ENCODE results near the gene CD80. TPM values are rescaled to one million over a fixed set of nuclear protein-coding genes. Genes with fewer than 3 reads are reported as not detected.
A peak's percentile ranks its signal among the peaks of the same experiment; 100 is the strongest.

Gene CD80
- total and polyA plus RNA-seq, 4 donors, result 0.89 to 8.6 (median 4.2) TPM

- DNase-seq (no peak), ATAC-seq (ENCODE audit: insufficient read depth, low FRiP score) (no peak)
- H3K4me3 ChIP-seq, result no peak overlapping the region
- peaks cover 0 to 4% (median 0%) of the 10 kb centered on the region in 5 donors for H3K4me1 ChIP-seq (ENCODE audit: control insufficient read depth in 5 of 5, insufficient read depth in 5 of 5, low read length in 5 of 5)
- peaks cover 11 to 37% (median 19%) of the 10 kb centered on the region in 4 donors for H3K36me3 ChIP-seq (ENCODE audit: control insufficient read depth in 4 of 4, insufficient read depth in 4 of 4, low read length in 4 of 4)
- no peak overlapping the region for H3K27ac ChIP-seq (ENCODE audit: low read depth in 1 of 2, low read length in 1 of 2)
- H3K9me3 ChIP-seq (ENCODE audit: control insufficient read depth in 4 of 4, insufficient read depth in 3 of 4, low read length in 3 of 4), result no peaks in the 10 kb centered on the region
- TF ChIP-seq, protein P1, sequence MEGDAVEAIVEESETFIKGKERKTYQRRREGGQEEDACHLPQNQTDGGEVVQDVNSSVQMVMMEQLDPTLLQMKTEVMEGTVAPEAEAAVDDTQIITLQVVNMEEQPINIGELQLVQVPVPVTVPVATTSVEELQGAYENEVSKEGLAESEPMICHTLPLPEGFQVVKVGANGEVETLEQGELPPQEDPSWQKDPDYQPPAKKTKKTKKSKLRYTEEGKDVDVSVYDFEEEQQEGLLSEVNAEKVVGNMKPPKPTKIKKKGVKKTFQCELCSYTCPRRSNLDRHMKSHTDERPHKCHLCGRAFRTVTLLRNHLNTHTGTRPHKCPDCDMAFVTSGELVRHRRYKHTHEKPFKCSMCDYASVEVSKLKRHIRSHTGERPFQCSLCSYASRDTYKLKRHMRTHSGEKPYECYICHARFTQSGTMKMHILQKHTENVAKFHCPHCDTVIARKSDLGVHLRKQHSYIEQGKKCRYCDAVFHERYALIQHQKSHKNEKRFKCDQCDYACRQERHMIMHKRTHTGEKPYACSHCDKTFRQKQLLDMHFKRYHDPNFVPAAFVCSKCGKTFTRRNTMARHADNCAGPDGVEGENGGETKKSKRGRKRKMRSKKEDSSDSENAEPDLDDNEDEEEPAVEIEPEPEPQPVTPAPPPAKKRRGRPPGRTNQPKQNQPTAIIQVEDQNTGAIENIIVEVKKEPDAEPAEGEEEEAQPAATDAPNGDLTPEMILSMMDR (IDR thresholded peaks at IDR 0.05; ENCODE audit: control extremely low read depth, extremely low read depth), result no peak
- WGBS, 2 donors, result 47 to 49% methylated on average over 4 of the region's 4 CpGs
- H3K9ac ChIP-seq (ENCODE audit: insufficient read depth in 1 of 2, low read length in 2 of 2), result no peak overlapping the region
- no peaks in the 10 kb centered on the region for H3K27me3 ChIP-seq (ENCODE audit: control insufficient read depth in 3 of 3, insufficient read depth in 3 of 3, low read length in 2 of 3)
These were observed 52.8 kb downstream of the CD80 start for GRCh38 chr3:119506631-119507030.

DNA sequence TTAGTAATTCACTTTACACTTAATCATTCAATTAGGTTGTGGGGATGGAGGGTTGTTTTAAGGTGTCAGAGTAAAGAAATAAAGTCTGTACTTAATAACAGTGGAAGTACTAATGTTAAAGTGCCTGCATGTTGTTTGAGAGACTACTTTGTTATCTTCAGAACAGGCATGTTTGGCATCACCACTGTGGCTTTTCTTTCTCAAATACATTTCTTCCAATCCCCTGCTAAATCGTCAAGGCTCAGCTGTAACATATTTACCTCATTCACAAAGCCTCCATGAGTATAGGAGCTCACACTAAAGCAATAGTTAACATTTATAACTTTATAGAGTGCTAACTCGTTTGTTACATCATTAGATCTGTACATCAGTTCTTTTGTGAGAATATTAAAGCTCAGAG lies 58.5 kb downstream of the CD80 start:
- Histone ChIP-seq H3K9ac (ENCODE audit: insufficient read depth in 1 of 2, low read length in 2 of 2) (peak overlapping the region in 1 of 2 donors; percentile 29), H3K36me3 (ENCODE audit: control insufficient read depth in 4 of 4, insufficient read depth in 4 of 4, low read length in 4 of 4) (peaks cover 4 to 18% (median 12%) of the 10 kb centered on the region in 4 donors), H3K9me3 (ENCODE audit: control insufficient read depth in 4 of 4, insufficient read depth in 3 of 4, low read length in 3 of 4) (no peaks in the 10 kb centered on the region), H3K4me3 (no peak overlapping the region), H3K4me1 (ENCODE audit: control insufficient read depth in 5 of 5, insufficient read depth in 5 of 5, low read length in 5 of 5) (peaks cover 3 to 29% (median 5%) of the 10 kb centered on the region in 5 donors), H3K27ac (ENCODE audit: low read depth in 1 of 2, low read length in 1 of 2) (peak overlapping the region in 1 of 2 donors; percentile 66), H3K27me3 (ENCODE audit: control insufficient read depth in 3 of 3, insufficient read depth in 3 of 3, low read length in 2 of 3) (no peaks in the 10 kb centered on the region)
- no peak for ATAC-seq (ENCODE audit: insufficient read depth, low FRiP score)
- whole genome bisulfite sequencing, 2 donors, result 46 to 66% methylated on average over 2 of the region's 2 CpGs
- DNase-seq, result no peak
- TF ChIP-seq, protein P1 (IDR thresholded peaks at IDR 0.05; ENCODE audit: control extremely low read depth, extremely low read depth), result no peak

DNA sequence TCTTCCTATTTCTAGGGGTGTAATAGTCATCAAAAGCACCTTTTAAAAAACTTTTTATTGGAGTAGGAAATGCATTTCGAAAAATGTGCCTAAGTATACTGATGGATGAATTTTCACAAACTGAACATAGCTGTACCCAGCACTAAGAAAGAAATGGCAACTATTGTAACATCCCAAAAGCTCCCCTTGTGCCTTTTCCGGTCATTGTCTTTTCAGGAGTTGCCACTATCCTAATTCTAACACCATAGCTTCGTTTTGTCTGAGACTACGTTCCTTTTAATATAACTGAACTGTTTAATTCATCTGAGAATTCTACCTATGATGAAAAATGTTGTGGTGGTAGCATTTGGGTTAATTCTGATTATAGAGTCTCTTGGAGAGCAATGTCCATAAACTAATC lies 59.1 kb downstream of the CD80 start:
- H3K9ac ChIP-seq (ENCODE audit: insufficient read depth in 1 of 2, low read length in 2 of 2), result no peak overlapping the region
- WGBS, 2 donors, result 81 to 92% methylated on average over 4 of the region's 4 CpGs
- no peak for ATAC-seq (ENCODE audit: insufficient read depth, low FRiP score)
- peak overlapping the region in 1 of 2 donors; percentile 66 for H3K27ac ChIP-seq (ENCODE audit: low read depth in 1 of 2, low read length in 1 of 2)
- no peaks in the 10 kb centered on the region for H3K9me3 ChIP-seq (ENCODE audit: control insufficient read depth in 4 of 4, insufficient read depth in 3 of 4, low read length in 3 of 4)
- TF ChIP-seq, protein P1 (IDR thresholded peaks at IDR 0.05; ENCODE audit: control extremely low read depth, extremely low read depth), result no peak
- peaks cover 2 to 14% (median 8%) of the 10 kb centered on the region in 4 donors for H3K36me3 ChIP-seq (ENCODE audit: control insufficient read depth in 4 of 4, insufficient read depth in 4 of 4, low read length in 4 of 4)
- H3K27me3 ChIP-seq (ENCODE audit: control insufficient read depth in 3 of 3, insufficient read depth in 3 of 3, low read length in 2 of 3), result no peaks in the 10 kb centered on the region
- peaks cover 3 to 29% (median 5%) of the 10 kb centered on the region in 5 donors for H3K4me1 ChIP-seq (ENCODE audit: control insufficient read depth in 5 of 5, insufficient read depth in 5 of 5, low read length in 5 of 5)
- H3K4me3 ChIP-seq, result no peak overlapping the region
- no peak for DNase-seq
